Neuronal stem cell (in vitro differentiated cells): Measurements from ENCODE around the gene FGFR2.
A peak's percentile ranks its signal among the peaks of the same experiment; 100 is the strongest.

Experiments
- DNase-seq: peaks from one replicate; pipeline ENCODE4 v3.0.0-alpha.2; 2013; ENCODE audit warnings: low spot score
- H2AFZ ChIP-seq: one replicate; pipeline ENCODE4 v1.6.1; 2013; ENCODE audit warnings: mild to moderate bottlenecking, low read length, inconsistent platforms
- H2AK5ac ChIP-seq: 2 replicates; pipeline ENCODE4 v1.6.1; 2013; ENCODE audit warnings: low read depth, mild to moderate bottlenecking, inconsistent platforms, low read length, moderate library complexity, mixed read lengths
- H2BK120ac ChIP-seq: 2 replicates; pipeline ENCODE4 v1.6.1; 2013; ENCODE audit warnings: low read depth, mild to moderate bottlenecking, inconsistent platforms, low read length, moderate library complexity, mixed read lengths
- H2BK12ac ChIP-seq: one replicate; pipeline ENCODE4 v1.6.1; 2013; ENCODE audit warnings: low read length, inconsistent platforms
- H2BK15ac ChIP-seq: 2 replicates; pipeline ENCODE4 v1.6.1; 2013; ENCODE audit warnings: mild to moderate bottlenecking, low read length, inconsistent platforms, mixed read lengths
- H2BK5ac ChIP-seq: one replicate; pipeline ENCODE4 v1.6.1; 2013; ENCODE audit warnings: inconsistent platforms, mild to moderate bottlenecking, low read length, moderate library complexity
- H3K14ac ChIP-seq: one replicate; pipeline ENCODE4 v1.6.1; 2013; ENCODE audit warnings: low read length, inconsistent platforms
- H3K18ac ChIP-seq: 2 replicates; pipeline ENCODE4 v1.6.1; 2013; ENCODE audit warnings: low read length, inconsistent platforms
- H3K23ac ChIP-seq: 2 replicates; pipeline ENCODE4 v1.6.1; 2013; ENCODE audit warnings: low read depth, mild to moderate bottlenecking, mixed read lengths, low read length, inconsistent platforms; ENCODE audit not compliant: poor library complexity
- H3K27ac ChIP-seq: replicated peaks from 3 replicates; pipeline ENCODE4 v1.5.1; 2013; ENCODE audit warnings: low read length, inconsistent platforms
- H3K27me3 ChIP-seq, 3 experiments: 2 replicates each; pipeline ENCODE4 v1.6.1; 2013; ENCODE audit warnings: low read length in 3 of 3, mild to moderate bottlenecking in 2 of 3, inconsistent platforms in 1 of 3, low read depth in 1 of 3, mixed read lengths in 1 of 3, moderate library complexity in 1 of 3; ENCODE audit not compliant: control insufficient read depth in 3 of 3, insufficient read depth in 3 of 3
- H3K36me3 ChIP-seq, 2 donors: replicated peaks in 1 of 2; 2 replicates each; pipeline ENCODE4 v1.6.1; 2013; ENCODE audit warnings: low read length in 2 of 2; ENCODE audit not compliant: control insufficient read depth in 2 of 2, insufficient read depth in 2 of 2
- H3K4ac ChIP-seq: 2 replicates; pipeline ENCODE4 v1.6.1; 2013; ENCODE audit warnings: inconsistent platforms, mild to moderate bottlenecking, low read length, moderate library complexity
- H3K4me1 ChIP-seq, 2 donors: 1 replicate in 1 of 2; 2 replicates in 1 of 2; pipeline ENCODE4 v1.6.1; 2013; ENCODE audit warnings: low read length in 2 of 2, low read depth in 1 of 2; ENCODE audit not compliant: control insufficient read depth in 2 of 2, insufficient read depth in 1 of 2
- H3K4me2 ChIP-seq: one replicate; pipeline ENCODE4 v1.6.1; 2013; ENCODE audit warnings: mild to moderate bottlenecking, low read length, inconsistent platforms; ENCODE audit not compliant: insufficient read depth, poor library complexity, severe bottlenecking
- H3K4me3 ChIP-seq, 2 donors: 2 replicates each; pipeline ENCODE4 v1.5.1; 2013; ENCODE audit warnings: low read length in 2 of 2, mild to moderate bottlenecking in 2 of 2, inconsistent platforms in 1 of 2, moderate library complexity in 1 of 2
- H3K79me1 ChIP-seq: one replicate; pipeline ENCODE4 v1.6.1; 2013; ENCODE audit warnings: low read depth, mild to moderate bottlenecking, inconsistent platforms, low read length, moderate library complexity
- H3K9ac ChIP-seq: one replicate; pipeline ENCODE4 v1.6.1; 2013; ENCODE audit warnings: mild to moderate bottlenecking, low read depth, low read length, inconsistent platforms; ENCODE audit not compliant: poor library complexity
- H3K9me3 ChIP-seq, 2 donors: replicated peaks in 1 of 2; 2 replicates each; pipeline versions ENCODE3 to v1.6.1; 2013; ENCODE audit warnings: low read length in 2 of 2, mild to moderate bottlenecking in 2 of 2, inconsistent platforms in 1 of 2, low read depth in 1 of 2, mixed read lengths in 1 of 2, moderate library complexity in 1 of 2; ENCODE audit not compliant: control insufficient read depth in 2 of 2, insufficient read depth in 1 of 2
- H4K8ac ChIP-seq: one replicate; pipeline ENCODE4 v1.6.1; 2013; ENCODE audit warnings: low read depth, mild to moderate bottlenecking, inconsistent platforms, low read length, moderate library complexity
- H4K91ac ChIP-seq: one replicate; pipeline ENCODE4 v1.6.1; 2013; ENCODE audit warnings: low read length, low read depth, mild to moderate bottlenecking, inconsistent platforms; ENCODE audit not compliant: poor library complexity
- WGBS, 2 donors: extraction: QIAGEN DNeasy Blood & Tissue Kit; methylation state at CpG; one replicate each; pipeline ENCODE4 v1.1.7; 2013; ENCODE audit warnings: missing lambda C conversion rate in 2 of 2, mixed read lengths in 1 of 2; ENCODE audit not compliant: insufficient read length in 2 of 2, insufficient replicate concordance in 1 of 2; ENCODE audit errors: extremely low coverage in 2 of 2; 5-methylcytosine and 5-hydroxymethylcytosine counted together

FGFR2 gene

GRCh38 chr10:121579656-121580055 lies 18.6 kb downstream of the FGFR2 start:
- DNase-seq: no peak
- Histone ChIP-seq H3K4me1 (peaks cover 14 to 19% of the 10 kb centered on the region in 2 donors), H2BK12ac (no peak overlapping the region), H2BK15ac (no peak overlapping the region), H3K4me3 (no peak overlapping the region), H3K14ac (no peak overlapping the region), H3K4me2 (no peak overlapping the region), H3K79me1 (peaks cover 4% of the 10 kb centered on the region), H3K18ac (no peak overlapping the region), H3K27ac (no peak overlapping the region), H3K9me3 (no peaks in the 10 kb centered on the region), H2AFZ (no peak overlapping the region), H2BK120ac (no peak overlapping the region), H3K27me3 (peaks cover 0 to 7% (median 0%) of the 10 kb centered on the region in 3 experiments), H4K8ac (no peak overlapping the region), H3K4ac (no peak overlapping the region), H2BK5ac (no peak overlapping the region), H2AK5ac (no peak overlapping the region), H4K91ac (no peak overlapping the region), H3K36me3 (no peaks in the 10 kb centered on the region), H3K23ac (no peak overlapping the region), H3K9ac (no peak overlapping the region)
- no CpG with 5 or more reads among the region's 8 CpGs for WGBS, 2 donors

DNA sequence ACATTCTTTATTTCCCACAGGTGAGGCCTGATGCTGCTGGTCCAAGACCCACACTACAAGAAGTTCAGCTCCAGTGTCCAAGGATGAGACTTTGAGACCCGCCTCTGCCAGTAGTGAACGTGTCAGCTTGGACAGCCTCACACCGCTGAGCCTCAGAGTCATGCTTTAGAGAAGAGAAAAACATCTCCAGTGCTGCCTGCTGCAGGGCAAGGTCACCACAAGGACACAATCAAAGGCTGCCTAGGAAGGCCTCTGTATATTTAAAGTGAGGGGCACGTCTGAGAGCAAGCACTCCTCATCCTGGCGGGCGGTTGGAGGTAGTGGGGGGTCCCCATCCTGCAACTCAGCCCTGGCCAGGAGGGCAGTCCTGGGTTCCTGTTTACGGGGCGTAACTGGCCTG lies 19.3 kb downstream of the FGFR2 start:
- H3K23ac ChIP-seq: no peak overlapping the region
- peaks cover 0 to 7% (median 0%) of the 10 kb centered on the region in 3 experiments for H3K27me3 ChIP-seq
- no peak overlapping the region for H4K8ac ChIP-seq
- no peak overlapping the region for H3K9ac ChIP-seq
- H2BK15ac ChIP-seq: no peak overlapping the region
- H3K4me1 ChIP-seq: peaks cover 16 to 19% of the 10 kb centered on the region in 2 donors
- no peak overlapping the region for H3K14ac ChIP-seq
- no peaks in the 10 kb centered on the region for H3K9me3 ChIP-seq
- H3K36me3 ChIP-seq: no peaks in the 10 kb centered on the region
- no peak for DNase-seq
- no peak overlapping the region for H3K4me3 ChIP-seq
- H2BK120ac ChIP-seq: no peak overlapping the region
- no peak overlapping the region for H3K27ac ChIP-seq
- H2BK12ac ChIP-seq: no peak overlapping the region
- no peak overlapping the region for H3K4ac ChIP-seq
- H2AK5ac ChIP-seq: no peak overlapping the region
- H3K79me1 ChIP-seq: peaks cover 4% of the 10 kb centered on the region
- no peak overlapping the region for H2AFZ ChIP-seq
- H2BK5ac ChIP-seq: no peak overlapping the region
- H3K18ac ChIP-seq: peak overlapping the region; percentile 74
- no peak overlapping the region for H3K4me2 ChIP-seq
- no CpG with 5 or more reads among the region's 8 CpGs for WGBS, 2 donors
- H4K91ac ChIP-seq: no peak overlapping the region

DNA sequence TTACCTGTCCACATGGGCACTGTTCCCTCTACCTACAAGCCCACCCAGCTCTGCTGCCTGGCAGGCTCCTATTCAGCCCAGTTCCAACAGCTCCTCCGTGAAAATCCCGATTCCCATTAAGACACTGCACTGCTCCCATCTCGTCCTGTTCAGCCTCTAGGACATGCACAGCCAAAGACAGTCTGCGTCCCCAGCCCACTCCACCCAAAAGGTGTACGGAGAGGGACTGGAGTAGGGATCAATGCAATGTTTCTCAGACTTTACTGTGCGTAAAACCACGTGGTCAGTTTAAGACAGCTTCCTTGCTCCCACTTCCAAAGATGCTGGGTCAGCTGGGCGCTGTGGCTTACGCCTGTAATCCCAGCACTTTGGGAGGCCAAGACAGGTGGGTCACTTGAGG lies 19.9 kb downstream of the FGFR2 start:
- no CpG with 5 or more reads among the region's 9 CpGs for WGBS, 2 donors
- no peak for DNase-seq

DNA sequence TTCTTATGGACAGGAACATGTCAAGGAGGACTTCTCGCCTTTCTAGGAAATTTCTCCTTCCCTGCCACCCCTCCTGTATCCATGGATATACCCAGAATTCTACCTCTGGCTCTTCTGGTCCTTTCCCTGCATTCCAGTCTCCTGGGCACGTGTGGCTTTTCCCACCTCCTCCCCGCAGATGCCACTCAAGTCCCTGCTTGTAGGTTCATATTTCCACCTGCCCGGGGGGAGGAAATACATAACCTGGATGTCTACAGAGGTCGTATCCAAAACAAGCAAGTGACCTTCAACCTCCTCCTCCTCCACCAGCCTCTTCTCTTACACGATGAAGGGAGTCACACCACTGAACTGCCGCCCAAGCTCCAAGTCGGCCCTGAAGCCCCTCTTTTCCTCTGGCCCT lies 20.7 kb downstream of the FGFR2 start:
- H3K4me3 ChIP-seq: no peak overlapping the region
- H3K14ac ChIP-seq: no peak overlapping the region
- WGBS, 2 donors: no CpG with 5 or more reads among the region's 8 CpGs
- no peak overlapping the region for H2AK5ac ChIP-seq
- H3K27ac ChIP-seq: no peak overlapping the region
- no peak for DNase-seq
- H3K9me3 ChIP-seq: no peaks in the 10 kb centered on the region
- no peak overlapping the region for H2BK5ac ChIP-seq
- H4K91ac ChIP-seq: no peak overlapping the region
- H4K8ac ChIP-seq: no peak overlapping the region
- H2AFZ ChIP-seq: no peak overlapping the region
- H3K23ac ChIP-seq: no peak overlapping the region
- H3K4me2 ChIP-seq: no peak overlapping the region
- no peak overlapping the region for H3K4ac ChIP-seq
- H2BK120ac ChIP-seq: no peak overlapping the region
- no peaks in the 10 kb centered on the region for H3K36me3 ChIP-seq
- no peak overlapping the region for H3K9ac ChIP-seq
- H2BK12ac ChIP-seq: no peak overlapping the region
- no peak overlapping the region for H2BK15ac ChIP-seq
- H3K18ac ChIP-seq: peak overlapping the region; percentile 62
- peaks cover 0 to 7% (median 0%) of the 10 kb centered on the region in 3 experiments for H3K27me3 ChIP-seq
- H3K4me1 ChIP-seq: peaks cover 16 to 19% of the 10 kb centered on the region in 2 donors
- H3K79me1 ChIP-seq: peaks cover 4% of the 10 kb centered on the region

More for the DNA sequence above, 19.9 kb downstream of the FGFR2 start:
- Histone ChIP-seq H2AK5ac (no peak overlapping the region), H2BK5ac (no peak overlapping the region), H3K9ac (no peak overlapping the region), H3K23ac (no peak overlapping the region), H3K4me2 (no peak overlapping the region), H3K36me3 (no peaks in the 10 kb centered on the region), H3K27ac (no peak overlapping the region), H2BK15ac (no peak overlapping the region), H4K8ac (no peak overlapping the region), H2AFZ (no peak overlapping the region), H4K91ac (no peak overlapping the region), H3K4me3 (no peak overlapping the region), H3K27me3 (peaks cover 0 to 7% (median 0%) of the 10 kb centered on the region in 3 experiments), H2BK120ac (no peak overlapping the region), H3K4ac (peak overlapping the region; percentile 14), H3K4me1 (peaks cover 16 to 19% of the 10 kb centered on the region in 2 donors), H2BK12ac (no peak overlapping the region), H3K9me3 (no peaks in the 10 kb centered on the region), H3K18ac (peak overlapping the region; percentile 32), H3K79me1 (peaks cover 4% of the 10 kb centered on the region), H3K14ac (no peak overlapping the region)
